K562 (cell line): ENCODE data around the gene GIGYF1. TPM values are rescaled to one million over a fixed set of nuclear protein-coding genes. Genes with fewer than 3 reads are reported as not detected.

Experiments used
- BRCA1 ChIP-seq, 2 experiments: fragments of 450-650 bp in 1 of 2; sonication (generic) in 1 of 2; formaldehyde crosslinking in 1 of 2; IDR thresholded peaks; 2 replicates each; pipeline versions ENCODE4 v1.5.0 to v1.6.1; 2017 to 2020; ENCODE audit warnings: mild to moderate bottlenecking in 1 of 2, missing genetic modification reagents in 1 of 2
- CAMTA2 ChIP-seq: fragments of 250-450 bp; sonication (Bioruptor Pico); conservative IDR thresholded peaks from 2 replicates; pipeline ENCODE4 v1.5.1; 2022
- CREB1 ChIP-seq, 2 experiments: sonication (generic) in 1 of 2; formaldehyde crosslinking in 1 of 2; IDR thresholded peaks; 2 replicates each; pipeline versions ENCODE4 v1.6.1 to v1.8.0; 2012 to 2022; ENCODE audit warnings: inconsistent platforms in 1 of 2, mild to moderate bottlenecking in 1 of 2, missing genetic modification reagents in 1 of 2, moderate library complexity in 1 of 2
- EGR1 ChIP-seq: fragments of 450-650 bp; conservative IDR thresholded peaks from 2 replicates; pipeline ENCODE4 v1.6.1; 2017; ENCODE audit warnings: mild to moderate bottlenecking
- FOXO4 ChIP-seq: fragments of 450-650 bp; formaldehyde crosslinking; IDR thresholded peaks from 2 replicates; pipeline ENCODE4 v1.4.0; 2020; ENCODE audit warnings: mild to moderate bottlenecking, moderate library complexity
- MAZ ChIP-seq, 2 experiments: fragments of 450-650 bp in 1 of 2; sonication (generic) in 1 of 2; formaldehyde crosslinking; IDR thresholded peaks in 1 of 2; conservative IDR thresholded peaks in 1 of 2; 2 replicates each; pipeline versions ENCODE4 v1.4.0 to v1.5.0; 2020; ENCODE audit warnings: mild to moderate bottlenecking in 1 of 2, missing genetic modification reagents in 1 of 2
- POLR2A ChIP-seq: fragments of 450-650 bp; conservative IDR thresholded peaks from 2 replicates; pipeline ENCODE4 v1.6.1; 2016
- RBBP5 ChIP-seq: fragments of 200-600 bp; sonication (generic); IDR thresholded peaks from 2 replicates; pipeline ENCODE4 v1.6.1; 2012; ENCODE audit warnings: borderline replicate concordance, mild to moderate bottlenecking, low read length, control low read depth, inconsistent platforms; ENCODE audit not compliant: insufficient read depth, poor library complexity, severe bottlenecking
- SIN3B ChIP-seq: fragments of 450-650 bp; IDR thresholded peaks from 2 replicates; pipeline ENCODE4 v1.6.1; 2017; ENCODE audit warnings: low read depth, mild to moderate bottlenecking, moderate library complexity
- SPI1 ChIP-seq: IDR thresholded peaks from 2 replicates; pipeline ENCODE4 v1.6.1; 2011; ENCODE audit warnings: low read depth, low read length, control low read depth, borderline replicate concordance
- ZBTB2 ChIP-seq: fragments of 450-650 bp; IDR thresholded peaks from 2 replicates; pipeline ENCODE4 v1.6.1; 2016; ENCODE audit warnings: antibody characterized with exemption
- ZNF263 ChIP-seq: sonication (generic); formaldehyde crosslinking; IDR thresholded peaks from 2 replicates; pipeline ENCODE4 v1.8.0; 2022; ENCODE audit warnings: mild to moderate bottlenecking, missing genetic modification reagents, borderline replicate concordance
- ZNF311 ChIP-seq: fragments of 250-450 bp; sonication (Bioruptor Pico); IDR thresholded peaks from 2 replicates; pipeline ENCODE4 v1.4.0; 2020; ENCODE audit warnings: mild to moderate bottlenecking, moderate library complexity
- polyA plus RNA-seq, 8 experiments: library from polyadenylated mRNA; depleted of rRNA in 4 of 8; stranded (reverse) in 5 of 8; unstranded in 3 of 8; fragments of >200 nt; fragmentation: Nextera tagmentation in 2 of 8; fragmentation: Illumina TruSeq in 1 of 8; extraction: Ambion mirVana in 2 of 8; extraction: Trizol in 1 of 8; gene quantifications; 2 replicates each; pipeline versions ENCODE4 v1.2.1 to v1.2.3, GENCODE V29; 2011 to 2014; ENCODE audit warnings: inconsistent platforms in 1 of 8, missing spikeins in 1 of 8
- total RNA-seq, 7 experiments: library from RNA; depleted of rRNA in 6 of 7; stranded (reverse); fragments of >200 nt in 6 of 7; fragmentation: Illumina TruSeq in 2 of 7; extraction: Trizol in 2 of 7; gene quantifications; 2 replicates each; pipeline versions ENCODE4 v1.2.1 to v1.2.3, GENCODE V29; 2011 to 2021; ENCODE audit warnings: low replicate concordance in 1 of 7
- TF ChIP-seq, protein P1 (sequence below): fragments of 250-450 bp; sonication (Bioruptor Pico); IDR thresholded peaks from 2 replicates; pipeline ENCODE4 v1.4.0; 2020
- TF ChIP-seq, protein P2 (sequence below): sonication (generic); formaldehyde crosslinking; IDR thresholded peaks from 2 replicates; pipeline ENCODE4 v1.8.0; 2022; ENCODE audit warnings: mild to moderate bottlenecking, missing genetic modification reagents

The GIGYF1 gene
- total and polyA plus RNA-seq, 9 of the 15 experiments (the other 6 are each of a cell fraction or from before 2014, with no cell fraction given) = 0.56 to 76.2 (median 16.8) TPM

DNA sequence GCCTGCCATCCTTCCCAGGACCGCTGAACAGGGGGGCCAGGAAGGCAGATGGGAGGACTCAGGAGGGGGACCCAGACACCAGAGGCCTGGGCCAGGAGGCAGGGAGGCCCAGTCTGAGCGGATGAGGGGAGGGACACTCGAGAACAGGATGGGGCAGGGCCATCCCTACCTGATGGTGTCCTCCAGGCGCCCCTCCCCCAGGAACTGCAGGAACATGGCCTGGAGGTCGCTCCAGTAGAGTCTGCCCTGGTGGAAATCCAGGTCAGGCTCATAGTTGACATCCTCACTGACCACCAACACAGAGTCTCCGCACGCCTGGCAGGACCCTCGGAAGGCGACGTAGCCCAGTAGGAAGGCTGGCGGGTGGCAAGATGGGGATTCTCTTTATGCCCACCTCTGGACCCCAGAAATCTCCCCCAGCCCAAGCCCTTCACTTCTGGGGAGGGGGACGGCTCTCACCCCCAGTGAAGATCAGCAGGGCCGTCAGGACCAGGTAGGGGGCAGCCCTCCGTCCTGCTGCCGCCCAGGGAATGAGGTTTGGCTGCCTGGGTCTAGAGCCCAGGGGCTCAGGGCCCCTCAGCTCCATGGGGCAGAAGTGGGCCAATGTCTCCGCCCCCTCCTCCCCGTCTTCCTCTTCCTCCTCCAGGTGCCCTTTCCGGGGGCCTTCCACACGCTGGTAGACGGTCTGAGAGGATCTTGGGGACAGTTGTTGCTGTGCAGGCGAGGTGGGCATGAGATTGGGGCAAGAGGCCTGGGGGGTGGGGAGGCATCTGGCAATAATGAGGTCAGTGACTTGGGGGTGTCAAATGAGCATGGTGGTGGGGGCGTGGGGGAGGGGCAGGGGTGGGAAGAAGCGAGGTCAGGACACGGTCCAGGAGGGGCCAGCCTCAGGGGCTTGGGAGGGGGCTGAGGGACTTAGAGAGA, 53.3 kb downstream of the GIGYF1 start (continued):
- TF ChIP-seq, protein P1, sequence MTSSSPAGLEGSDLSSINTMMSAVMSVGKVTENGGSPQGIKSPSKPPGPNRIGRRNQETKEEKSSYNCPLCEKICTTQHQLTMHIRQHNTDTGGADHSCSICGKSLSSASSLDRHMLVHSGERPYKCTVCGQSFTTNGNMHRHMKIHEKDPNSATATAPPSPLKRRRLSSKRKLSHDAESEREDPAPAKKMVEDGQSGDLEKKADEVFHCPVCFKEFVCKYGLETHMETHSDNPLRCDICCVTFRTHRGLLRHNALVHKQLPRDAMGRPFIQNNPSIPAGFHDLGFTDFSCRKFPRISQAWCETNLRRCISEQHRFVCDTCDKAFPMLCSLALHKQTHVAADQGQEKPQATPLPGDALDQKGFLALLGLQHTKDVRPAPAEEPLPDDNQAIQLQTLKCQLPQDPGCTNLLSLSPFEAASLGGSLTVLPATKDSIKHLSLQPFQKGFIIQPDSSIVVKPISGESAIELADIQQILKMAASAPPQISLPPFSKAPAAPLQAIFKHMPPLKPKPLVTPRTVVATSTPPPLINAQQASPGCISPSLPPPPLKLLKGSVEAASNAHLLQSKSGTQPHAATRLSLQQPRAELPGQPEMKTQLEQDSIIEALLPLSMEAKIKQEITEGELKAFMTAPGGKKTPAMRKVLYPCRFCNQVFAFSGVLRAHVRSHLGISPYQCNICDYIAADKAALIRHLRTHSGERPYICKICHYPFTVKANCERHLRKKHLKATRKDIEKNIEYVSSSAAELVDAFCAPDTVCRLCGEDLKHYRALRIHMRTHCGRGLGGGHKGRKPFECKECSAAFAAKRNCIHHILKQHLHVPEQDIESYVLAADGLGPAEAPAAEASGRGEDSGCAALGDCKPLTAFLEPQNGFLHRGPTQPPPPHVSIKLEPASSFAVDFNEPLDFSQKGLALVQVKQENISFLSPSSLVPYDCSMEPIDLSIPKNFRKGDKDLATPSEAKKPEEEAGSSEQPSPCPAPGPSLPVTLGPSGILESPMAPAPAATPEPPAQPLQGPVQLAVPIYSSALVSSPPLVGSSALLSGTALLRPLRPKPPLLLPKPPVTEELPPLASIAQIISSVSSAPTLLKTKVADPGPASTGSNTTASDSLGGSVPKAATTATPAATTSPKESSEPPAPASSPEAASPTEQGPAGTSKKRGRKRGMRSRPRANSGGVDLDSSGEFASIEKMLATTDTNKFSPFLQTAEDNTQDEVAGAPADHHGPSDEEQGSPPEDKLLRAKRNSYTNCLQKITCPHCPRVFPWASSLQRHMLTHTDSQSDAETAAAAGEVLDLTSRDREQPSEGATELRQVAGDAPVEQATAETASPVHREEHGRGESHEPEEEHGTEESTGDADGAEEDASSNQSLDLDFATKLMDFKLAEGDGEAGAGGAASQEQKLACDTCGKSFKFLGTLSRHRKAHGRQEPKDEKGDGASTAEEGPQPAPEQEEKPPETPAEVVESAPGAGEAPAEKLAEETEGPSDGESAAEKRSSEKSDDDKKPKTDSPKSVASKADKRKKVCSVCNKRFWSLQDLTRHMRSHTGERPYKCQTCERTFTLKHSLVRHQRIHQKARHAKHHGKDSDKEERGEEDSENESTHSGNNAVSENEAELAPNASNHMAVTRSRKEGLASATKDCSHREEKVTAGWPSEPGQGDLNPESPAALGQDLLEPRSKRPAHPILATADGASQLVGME (CRISPR knock-in tag) = 0 out of 2 replicates have a peak, but pooled peaks have one; percentile 53
- TF ChIP-seq RBBP5 (peak; percentile 34), BRCA1 (IDR thresholded peaks at IDR 0.05) (no peak), BRCA1 (CRISPR knock-in tag; IDR thresholded peaks at IDR 0.05) (no peak), CAMTA2 (CRISPR knock-in tag) (no peak), SIN3B (no peak), EGR1 (peak; percentile 26; the same call in 1 of the 2 replicates), POLR2A (peak; percentile 59), SPI1 (peak; percentile 44; the same call in 1 of the 2 replicates), ZNF263 (CRISPR knock-in tag) (peak; percentile 94), FOXO4 (CRISPR knock-in tag) (0 out of 2 replicates have a peak, but pooled peaks have one; percentile 22), ZBTB2 (peak; percentile 31; the same call in 1 of the 2 replicates), ZNF311 (CRISPR knock-in tag) (0 out of 2 replicates have a peak, but pooled peaks have one; percentile 24), MAZ (CRISPR knock-in tag; conservative IDR thresholded peaks at IDR 0.05 in 1 of 2, IDR thresholded peaks at IDR 0.05 in 1 of 2) (peak in 1 of 2 experiments; percentile 21; a peak in 2 of 4 replicates), CREB1 (IDR thresholded peaks at IDR 0.05) (no peak), CREB1 (CRISPR knock-in tag; IDR thresholded peaks at IDR 0.05) (peak; percentile 15; the same call in 1 of the 2 replicates)
- TF ChIP-seq, protein P2, sequence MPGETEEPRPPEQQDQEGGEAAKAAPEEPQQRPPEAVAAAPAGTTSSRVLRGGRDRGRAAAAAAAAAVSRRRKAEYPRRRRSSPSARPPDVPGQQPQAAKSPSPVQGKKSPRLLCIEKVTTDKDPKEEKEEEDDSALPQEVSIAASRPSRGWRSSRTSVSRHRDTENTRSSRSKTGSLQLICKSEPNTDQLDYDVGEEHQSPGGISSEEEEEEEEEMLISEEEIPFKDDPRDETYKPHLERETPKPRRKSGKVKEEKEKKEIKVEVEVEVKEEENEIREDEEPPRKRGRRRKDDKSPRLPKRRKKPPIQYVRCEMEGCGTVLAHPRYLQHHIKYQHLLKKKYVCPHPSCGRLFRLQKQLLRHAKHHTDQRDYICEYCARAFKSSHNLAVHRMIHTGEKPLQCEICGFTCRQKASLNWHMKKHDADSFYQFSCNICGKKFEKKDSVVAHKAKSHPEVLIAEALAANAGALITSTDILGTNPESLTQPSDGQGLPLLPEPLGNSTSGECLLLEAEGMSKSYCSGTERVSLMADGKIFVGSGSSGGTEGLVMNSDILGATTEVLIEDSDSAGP (CRISPR knock-in tag) = 0 out of 2 replicates have a peak, but pooled peaks have one; percentile 58
